ENCODE data around the gene KRTAP4-11. TPM values are rescaled to one million over a fixed set of nuclear protein-coding genes. Genes with fewer than 3 reads are reported as not detected.

KRTAP4-11 gene
- total and polyA plus RNA-seq, 10 of the 15 experiments (the other 5 are each of a cell fraction or from before 2014, with no cell fraction given), result not detected

DNA sequence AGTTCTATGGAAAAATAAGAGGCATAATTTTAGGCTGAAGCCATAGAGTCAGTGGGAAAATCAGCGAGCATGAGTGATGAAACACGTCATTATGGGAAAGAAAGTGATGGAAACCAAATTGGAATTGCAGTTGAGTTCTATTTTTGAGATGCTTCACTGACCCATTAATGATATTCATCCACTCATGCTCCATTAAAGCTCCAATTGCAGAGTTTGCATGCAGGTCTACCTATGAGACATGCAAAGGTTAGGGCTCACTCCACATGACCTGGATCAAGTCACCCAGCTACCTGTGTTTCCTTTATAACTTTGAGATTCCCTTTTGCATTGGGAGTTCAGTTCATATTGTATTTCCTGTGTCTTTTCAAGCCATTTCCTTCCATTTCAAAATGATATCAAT lies 44.5 kb downstream of the KRTAP4-11 start:
- no peak for ATAC-seq
- no peaks in the 10 kb centered on the region for H3K9me3 ChIP-seq (replicated peaks; ENCODE audit: control insufficient read depth, insufficient read depth, low read length)
- H4K20me1 ChIP-seq (ENCODE audit: control insufficient read depth, insufficient read depth), result no peaks in the 10 kb centered on the region
- H3K4me2 ChIP-seq (ENCODE audit: control insufficient read depth, insufficient read depth), result no peak overlapping the region
- H3K4me3 ChIP-seq, result no peak overlapping the region
- H3K79me2 ChIP-seq (ENCODE audit: control insufficient read depth, insufficient read depth, low read length), result no peaks in the 10 kb centered on the region
- no peaks in the 10 kb centered on the region; a peak in 1 of 4 replicates for H3K27me3 ChIP-seq (replicated peaks in 1 of 2; ENCODE audit: control insufficient read depth in 2 of 2, insufficient read depth in 2 of 2, low read length in 1 of 2)
- FAIRE-seq, result peak; percentile 56
- in situ Hi-C loops (cut with MboI), result no loop called here
- ChIA-PET CTCF (interaction anchor here (0.6 kb wide), 1 partner anchor 212 kb away, joined by 4 read pairs; no protein-coding TSS in a partner anchor), RAD21 (ENCODE audit: unreplicated experiment) (no interaction called here), SMC1A (ENCODE audit: uncharacterized antibody, unreplicated experiment) (interaction anchor here (0.7 kb wide), 1 partner anchor 163 kb away, joined by 3 read pairs; no protein-coding TSS in a partner anchor), POLR2A (no interaction called here)
- no peaks in the 10 kb centered on the region for H3K36me3 ChIP-seq (ENCODE audit: control insufficient read depth in 2 of 2, insufficient read depth in 2 of 2, low read length in 1 of 2)
- DNase-seq (ENCODE audit: low read depth, low spot score), result no peak
- 0% methylated on average over 2 of the region's 2 CpGs for WGBS (ENCODE audit: insufficient coverage, insufficient replicate concordance, low lambda C conversion rate, missing lambda C conversion rate)
- H3K4me1 ChIP-seq (ENCODE audit: control insufficient read depth, insufficient read depth, low read length), result no peaks in the 10 kb centered on the region
- BruUV-seq (replicated peaks), result no TSS peak
- H3K27ac ChIP-seq (ENCODE audit: control insufficient read depth, insufficient read depth), result no peak overlapping the region
- intact Hi-C loops (cut with micrococcal nuclease; ENCODE audit: unreplicated experiment), result no loop called here
- no peak overlapping the region for H3K9ac ChIP-seq (ENCODE audit: control insufficient read depth, insufficient read depth, low read length)
- no peak overlapping the region for H2AFZ ChIP-seq (ENCODE audit: control insufficient read depth, low read depth, low read length)
- TF ChIP-seq ETV6 (conservative IDR thresholded peaks at IDR 0.05 in 1 of 2, IDR thresholded peaks at IDR 0.05 in 1 of 2; ENCODE audit: borderline replicate concordance in 1 of 2, low read depth in 1 of 2) (no peak), RB1 (IDR thresholded peaks at IDR 0.05; ENCODE audit: borderline replicate concordance) (no peak), TCF7 (IDR thresholded peaks at IDR 0.05; ENCODE audit: borderline replicate concordance) (no peak), YY1 (IDR thresholded peaks at IDR 0.05; ENCODE audit: low read depth, low read length) (no peak), EP300 (IDR thresholded peaks at IDR 0.05; ENCODE audit: borderline replicate concordance in 1 of 2, control insufficient read depth in 1 of 2, low read depth in 2 of 2, low read length in 2 of 2) (no peak), MEF2B (IDR thresholded peaks at IDR 0.05; ENCODE audit: partially characterized antibody, poor library complexity, severe bottlenecking) (no peak), KDM1A (IDR thresholded peaks at IDR 0.05; ENCODE audit: borderline replicate concordance) (no peak), FOXK2 (IDR thresholded peaks at IDR 0.05) (no peak), SIN3A (IDR thresholded peaks at IDR 0.05; ENCODE audit: low read depth, low read length) (no peak), ASH2L (IDR thresholded peaks at IDR 0.05; ENCODE audit: borderline replicate concordance, low read depth) (no peak), ZSCAN29 (IDR thresholded peaks at IDR 0.05) (no peak), NR2C1 (IDR thresholded peaks at IDR 0.05) (no peak), NRF1 (conservative IDR thresholded peaks at IDR 0.05; ENCODE audit: low read depth, low read length) (no peak), CHD2 (IDR thresholded peaks at IDR 0.05; ENCODE audit: borderline replicate concordance, low read depth, low read length) (no peak)
- TF ChIP-seq, protein P1, sequence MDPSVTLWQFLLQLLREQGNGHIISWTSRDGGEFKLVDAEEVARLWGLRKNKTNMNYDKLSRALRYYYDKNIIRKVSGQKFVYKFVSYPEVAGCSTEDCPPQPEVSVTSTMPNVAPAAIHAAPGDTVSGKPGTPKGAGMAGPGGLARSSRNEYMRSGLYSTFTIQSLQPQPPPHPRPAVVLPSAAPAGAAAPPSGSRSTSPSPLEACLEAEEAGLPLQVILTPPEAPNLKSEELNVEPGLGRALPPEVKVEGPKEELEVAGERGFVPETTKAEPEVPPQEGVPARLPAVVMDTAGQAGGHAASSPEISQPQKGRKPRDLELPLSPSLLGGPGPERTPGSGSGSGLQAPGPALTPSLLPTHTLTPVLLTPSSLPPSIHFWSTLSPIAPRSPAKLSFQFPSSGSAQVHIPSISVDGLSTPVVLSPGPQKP (IDR thresholded peaks at IDR 0.05; ENCODE audit: low read depth, low read length), result no peak
- TF ChIP-seq, protein P2, sequence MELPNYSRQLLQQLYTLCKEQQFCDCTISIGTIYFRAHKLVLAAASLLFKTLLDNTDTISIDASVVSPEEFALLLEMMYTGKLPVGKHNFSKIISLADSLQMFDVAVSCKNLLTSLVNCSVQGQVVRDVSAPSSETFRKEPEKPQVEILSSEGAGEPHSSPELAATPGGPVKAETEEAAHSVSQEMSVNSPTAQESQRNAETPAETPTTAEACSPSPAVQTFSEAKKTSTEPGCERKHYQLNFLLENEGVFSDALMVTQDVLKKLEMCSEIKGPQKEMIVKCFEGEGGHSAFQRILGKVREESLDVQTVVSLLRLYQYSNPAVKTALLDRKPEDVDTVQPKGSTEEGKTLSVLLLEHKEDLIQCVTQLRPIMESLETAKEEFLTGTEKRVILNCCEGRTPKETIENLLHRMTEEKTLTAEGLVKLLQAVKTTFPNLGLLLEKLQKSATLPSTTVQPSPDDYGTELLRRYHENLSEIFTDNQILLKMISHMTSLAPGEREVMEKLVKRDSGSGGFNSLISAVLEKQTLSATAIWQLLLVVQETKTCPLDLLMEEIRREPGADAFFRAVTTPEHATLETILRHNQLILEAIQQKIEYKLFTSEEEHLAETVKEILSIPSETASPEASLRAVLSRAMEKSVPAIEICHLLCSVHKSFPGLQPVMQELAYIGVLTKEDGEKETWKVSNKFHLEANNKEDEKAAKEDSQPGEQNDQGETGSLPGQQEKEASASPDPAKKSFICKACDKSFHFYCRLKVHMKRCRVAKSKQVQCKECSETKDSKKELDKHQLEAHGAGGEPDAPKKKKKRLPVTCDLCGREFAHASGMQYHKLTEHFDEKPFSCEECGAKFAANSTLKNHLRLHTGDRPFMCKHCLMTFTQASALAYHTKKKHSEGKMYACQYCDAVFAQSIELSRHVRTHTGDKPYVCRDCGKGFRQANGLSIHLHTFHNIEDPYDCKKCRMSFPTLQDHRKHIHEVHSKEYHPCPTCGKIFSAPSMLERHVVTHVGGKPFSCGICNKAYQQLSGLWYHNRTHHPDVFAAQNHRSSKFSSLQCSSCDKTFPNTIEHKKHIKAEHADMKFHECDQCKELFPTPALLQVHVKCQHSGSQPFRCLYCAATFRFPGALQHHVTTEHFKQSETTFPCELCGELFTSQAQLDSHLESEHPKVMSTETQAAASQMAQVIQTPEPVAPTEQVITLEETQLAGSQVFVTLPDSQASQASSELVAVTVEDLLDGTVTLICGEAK (IDR thresholded peaks at IDR 0.05; ENCODE audit: borderline replicate concordance), result no peak
- TF ChIP-seq, protein P3, sequence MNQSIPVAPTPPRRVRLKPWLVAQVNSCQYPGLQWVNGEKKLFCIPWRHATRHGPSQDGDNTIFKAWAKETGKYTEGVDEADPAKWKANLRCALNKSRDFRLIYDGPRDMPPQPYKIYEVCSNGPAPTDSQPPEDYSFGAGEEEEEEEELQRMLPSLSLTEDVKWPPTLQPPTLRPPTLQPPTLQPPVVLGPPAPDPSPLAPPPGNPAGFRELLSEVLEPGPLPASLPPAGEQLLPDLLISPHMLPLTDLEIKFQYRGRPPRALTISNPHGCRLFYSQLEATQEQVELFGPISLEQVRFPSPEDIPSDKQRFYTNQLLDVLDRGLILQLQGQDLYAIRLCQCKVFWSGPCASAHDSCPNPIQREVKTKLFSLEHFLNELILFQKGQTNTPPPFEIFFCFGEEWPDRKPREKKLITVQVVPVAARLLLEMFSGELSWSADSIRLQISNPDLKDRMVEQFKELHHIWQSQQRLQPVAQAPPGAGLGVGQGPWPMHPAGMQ (IDR thresholded peaks at IDR 0.05; ENCODE audit: borderline replicate concordance), result no peak
